Fibroblast of lung (primary cell): ENCODE results near the gene CRKL. TPM values are rescaled to one million over a fixed set of nuclear protein-coding genes. Genes with fewer than 3 reads are reported as not detected.

Experiments used
- DNase-seq, 2 donors: peaks; one replicate each; pipeline versions ENCODE4 v3.0.0 to v3.0.0-alpha.2; 2010; ENCODE audit warnings: low read depth in 2 of 2
- H2AFZ ChIP-seq: 2 replicates; pipeline ENCODE4 v1.5.1; 2012; ENCODE audit warnings: low read length, control low read depth, inconsistent platforms
- H3K27ac ChIP-seq: 2 replicates; pipeline ENCODE4 v1.5.1; 2011; ENCODE audit warnings: low read length, control low read depth; ENCODE audit not compliant: insufficient read depth
- H3K27me3 ChIP-seq: 2 replicates; pipeline ENCODE4 v1.5.1; 2011; ENCODE audit warnings: mild to moderate bottlenecking, low read length; ENCODE audit not compliant: control insufficient read depth, insufficient read depth
- H3K36me3 ChIP-seq: 2 replicates; pipeline ENCODE4 v1.5.1; 2011; ENCODE audit warnings: low read length; ENCODE audit not compliant: control insufficient read depth, insufficient read depth
- H3K4me1 ChIP-seq: 2 replicates; pipeline ENCODE4 v1.5.1; 2011; ENCODE audit warnings: low read length; ENCODE audit not compliant: control insufficient read depth, insufficient read depth; ENCODE audit errors: extremely low read depth
- H3K4me2 ChIP-seq: 2 replicates; pipeline ENCODE4 v1.5.1; 2011; ENCODE audit warnings: low read length, control low read depth; ENCODE audit not compliant: insufficient read depth; ENCODE audit errors: extremely low read depth
- H3K4me3 ChIP-seq, 4 experiments: fragments of 200-600 bp in 1 of 4; sonication (generic) in 1 of 4; replicated peaks in 1 of 4; 2 replicates each; pipeline ENCODE4 v1.5.1; 2011 to 2016; ENCODE audit warnings: low read length in 4 of 4, low read depth in 3 of 4, mild to moderate bottlenecking in 3 of 4, control low read depth in 2 of 4, inconsistent platforms in 1 of 4, mixed read lengths in 1 of 4; ENCODE audit not compliant: insufficient read depth in 1 of 4; ENCODE audit errors: control extremely low read depth in 1 of 4
- H3K79me2 ChIP-seq: 2 replicates; pipeline ENCODE4 v1.5.1; 2012; ENCODE audit warnings: mild to moderate bottlenecking, low read length, inconsistent platforms; ENCODE audit not compliant: control insufficient read depth, insufficient read depth
- H3K9ac ChIP-seq: 2 replicates; pipeline ENCODE4 v1.5.1; 2011; ENCODE audit warnings: mild to moderate bottlenecking, low read length, control low read depth; ENCODE audit not compliant: insufficient read depth
- H3K9me3 ChIP-seq: 2 replicates; pipeline ENCODE4 v1.5.1; 2012; ENCODE audit warnings: low read depth, low read length; ENCODE audit not compliant: control insufficient read depth, insufficient read depth
- H4K20me1 ChIP-seq: 2 replicates; pipeline ENCODE4 v1.5.1; 2011; ENCODE audit warnings: low read length; ENCODE audit not compliant: control insufficient read depth, insufficient read depth; ENCODE audit errors: extremely low read depth
- CTCF ChIP-seq, 2 donors: IDR thresholded peaks in 1 of 2; conservative IDR thresholded peaks in 1 of 2; 1 replicate in 1 of 2; 2 replicates in 1 of 2; pipeline ENCODE4 v1.5.1; 2011 to 2012; ENCODE audit warnings: low read length in 2 of 2, control low read depth in 1 of 2, inconsistent platforms in 1 of 2, low read depth in 1 of 2, mild to moderate bottlenecking in 1 of 2
- EZH2 ChIP-seq: IDR thresholded peaks from 2 replicates; pipeline ENCODE4 v1.5.1; 2012; ENCODE audit warnings: low read length, control low read depth, mild to moderate bottlenecking; ENCODE audit errors: missing control alignments
- polyA plus RNA-seq, 2 donors: library from polyadenylated mRNA; depleted of rRNA in 1 of 2; stranded (reverse) in 1 of 2; unstranded in 1 of 2; fragments of >200 nt; gene quantifications; 2 replicates each; pipeline ENCODE4 v1.2.1, GENCODE V29; 2011 to 2012; ENCODE audit warnings: missing spikeins in 1 of 2
- total RNA-seq: library from RNA; depleted of rRNA; stranded (reverse); fragments of >200 nt; gene quantifications from 2 replicates; pipeline ENCODE4 v1.2.1, GENCODE V29; 2014

Gene CRKL
- total and polyA plus RNA-seq, 2 donors (not counting 1 experiment from before 2014, with no cell fraction given): 23.8 to 45.1 TPM

- peak overlapping the region; percentile 51 to 78 (median 58) for H3K4me3 ChIP-seq
- H2AFZ ChIP-seq: peak overlapping the region; percentile 71
- H3K4me2 ChIP-seq: peak overlapping the region; percentile 81
- no peaks in the 10 kb centered on the region for H3K27me3 ChIP-seq
- peak overlapping the region; percentile 59 for H3K9ac ChIP-seq
- peaks cover 2% of the 10 kb centered on the region for H3K79me2 ChIP-seq
- no peak for TF ChIP-seq CTCF (conservative IDR thresholded peaks at IDR 0.05 in 1 of 2, IDR thresholded peaks at IDR 0.05 in 1 of 2; ENCODE audit: low read depth in 1 of 2, low read length in 2 of 2)
- TF ChIP-seq EZH2: no peak
- DNase-seq: peak in 1 of 2 donors; percentile 9
- no peaks in the 10 kb centered on the region for H3K9me3 ChIP-seq
- peaks cover 2% of the 10 kb centered on the region for H3K36me3 ChIP-seq
- no peaks in the 10 kb centered on the region for H4K20me1 ChIP-seq
- H3K27ac ChIP-seq: no peak overlapping the region
- no peaks in the 10 kb centered on the region for H3K4me1 ChIP-seq
Measured at GRCh38 chr22:20957102-20957682, 40.0 kb downstream of the CRKL start.

- H3K9me3 ChIP-seq: no peaks in the 10 kb centered on the region
- H3K9ac ChIP-seq: peak overlapping the region; percentile 59
- no peaks in the 10 kb centered on the region for H3K79me2 ChIP-seq
- no peaks in the 10 kb centered on the region for H3K36me3 ChIP-seq
- TF ChIP-seq EZH2: no peak
- H4K20me1 ChIP-seq: no peaks in the 10 kb centered on the region
- peak overlapping the region; percentile 71 for H2AFZ ChIP-seq
- peak overlapping the region; percentile 81 for H3K4me2 ChIP-seq
- H3K27me3 ChIP-seq: no peaks in the 10 kb centered on the region
- no peak overlapping the region for H3K27ac ChIP-seq
- DNase-seq: peak; percentile 8 to 22
- H3K4me3 ChIP-seq: peak overlapping the region; percentile 51 to 78 (median 58)
- H3K4me1 ChIP-seq: no peaks in the 10 kb centered on the region
Measured at GRCh38 chr22:20957683-20958431, 40.6 kb downstream of the CRKL start.

- no peak overlapping the region for H3K4me3 ChIP-seq
- no peak overlapping the region for H3K9ac ChIP-seq
- no peaks in the 10 kb centered on the region for H3K9me3 ChIP-seq
- H3K27ac ChIP-seq: no peak overlapping the region
- TF ChIP-seq EZH2: no peak
- TF ChIP-seq CTCF (conservative IDR thresholded peaks at IDR 0.05 in 1 of 2, IDR thresholded peaks at IDR 0.05 in 1 of 2; ENCODE audit: low read depth in 1 of 2, low read length in 2 of 2): no peak
- no peaks in the 10 kb centered on the region for H3K36me3 ChIP-seq
- H4K20me1 ChIP-seq: no peaks in the 10 kb centered on the region
- no peak for DNase-seq
- no peaks in the 10 kb centered on the region for H3K79me2 ChIP-seq
- no peak overlapping the region for H2AFZ ChIP-seq
- no peak overlapping the region for H3K4me2 ChIP-seq
- no peaks in the 10 kb centered on the region for H3K4me1 ChIP-seq
- H3K27me3 ChIP-seq: peaks cover 5% of the 10 kb centered on the region
Measured at GRCh38 chr22:20959578-20960461, 42.6 kb downstream of the CRKL start.
